ENCODE results near the gene TPD52L2. TPM values are rescaled to one million over a fixed set of nuclear protein-coding genes. Genes with fewer than 3 reads are reported as not detected.

Gene TPD52L2
- total and polyA plus RNA-seq, 8 donors, result 82.6 to 116 (median 87.0) TPM

GRCh38 chr20:63939061-63939935, 74.2 kb downstream of the TPD52L2 start:
- no peaks in the 10 kb centered on the region for H3K9me3 ChIP-seq
- no peak overlapping the region for H3K27ac ChIP-seq
- peaks cover 0 to 87% of the 10 kb centered on the region in 2 donors for H3K36me3 ChIP-seq
- H3K4me3 ChIP-seq, result no peak overlapping the region
- no peaks in the 10 kb centered on the region for H3K27me3 ChIP-seq
- no peak for TF ChIP-seq CTCF (IDR thresholded peaks at IDR 0.05)
- DNase-seq (peak in 1 of 4 donors; percentile 72), ATAC-seq (no peak)
- intact Hi-C loops (cut with DNase I), result no loop called here
- peaks cover 0 to 38% of the 10 kb centered on the region in 2 donors for H3K4me1 ChIP-seq

GRCh38 chr20:63940071-63940471, 75.0 kb downstream of the TPD52L2 start:
- Histone ChIP-seq H3K36me3 (peaks cover 0 to 87% of the 10 kb centered on the region in 2 donors), H3K9me3 (no peaks in the 10 kb centered on the region), H3K27me3 (no peaks in the 10 kb centered on the region), H3K27ac (no peak overlapping the region), H3K4me3 (no peak overlapping the region), H3K4me1 (peaks cover 0 to 38% of the 10 kb centered on the region in 2 donors)
- TF ChIP-seq CTCF (IDR thresholded peaks at IDR 0.05), result no peak
- DNase-seq (peak in 1 of 4 donors; percentile 52), ATAC-seq (no peak)
- intact Hi-C loops (cut with DNase I), result no loop called here

- Histone ChIP-seq H3K36me3 (peaks cover 0 to 87% of the 10 kb centered on the region in 2 donors), H3K9me3 (no peaks in the 10 kb centered on the region), H3K27ac (peak overlapping the region in 1 of 2 donors; percentile 83), H3K4me1 (peaks cover 0 to 38% of the 10 kb centered on the region in 2 donors), H3K27me3 (no peaks in the 10 kb centered on the region), H3K4me3 (no peak overlapping the region)
- peak in 1 of 4 donors; percentile 79 for DNase-seq
- TF ChIP-seq CTCF (IDR thresholded peaks at IDR 0.05), result no peak
- intact Hi-C loops (cut with DNase I), result no loop called here
- ATAC-seq, result no peak
These were observed 75.6 kb downstream of the TPD52L2 start for GRCh38 chr20:63940472-63941266.

Small RNA genes lying within 50 kb of the gene (microRNA-seq; reads per million reads assigned to microRNA genes)
- gene MIR1914 (0.34 to 0.55 reads per million in 2 donors), gene MIR941-1 (0 reads per million in 2 donors), gene MIR941-2 (0 reads per million in 2 donors), gene MIR941-3 (0 reads per million in 2 donors), gene MIR941-4 (0 reads per million in 2 donors), gene MIR941-5 (0 reads per million in 2 donors)

Other genes starting within 250 kb of the TPD52L2 start
- 1 to 10 TPM; 8.1 to 9.8 TPM for gene GMEB2, start 238.2 kb upstream of the TPD52L2 start, total RNA-seq
- gene GMEB2, start 238.2 kb upstream of the TPD52L2 start, polyA plus RNA-seq (ENCODE audit: insufficient read length in 6 of 6), result 10 to 100 TPM in 4 of 6 donors, 1 to 10 TPM in 2; 8.2 to 12.4 (median 10.7) TPM
- gene STMN3, start 211.8 kb upstream of the TPD52L2 start, total RNA-seq, result 10 to 100 TPM; 12.6 to 13.1 TPM
- 10 to 100 TPM; 29.1 to 47.0 (median 37.0) TPM for gene STMN3, start 211.8 kb upstream of the TPD52L2 start, polyA plus RNA-seq (ENCODE audit: insufficient read length in 6 of 6)
- gene RTEL1, start 207.0 kb upstream of the TPD52L2 start, total RNA-seq, result 10 to 100 TPM; 22.3 to 38.8 TPM
- 10 to 100 TPM; 19.6 to 28.7 (median 21.6) TPM for gene RTEL1, start 207.0 kb upstream of the TPD52L2 start, polyA plus RNA-seq (ENCODE audit: insufficient read length in 6 of 6)
- 10 to 100 TPM in 1 of 2 donors, 1 to 10 TPM in 1; 3.6 to 17.6 TPM for gene TNFRSF6B, start 168.6 kb upstream of the TPD52L2 start, total RNA-seq
- gene TNFRSF6B, start 168.6 kb upstream of the TPD52L2 start, polyA plus RNA-seq (ENCODE audit: insufficient read length in 6 of 6), result 1 to 10 TPM; 1.6 to 3.5 (median 2.2) TPM
- 10 to 100 TPM; 38.2 to 46.9 TPM for gene ARFRP1, start 157.3 kb upstream of the TPD52L2 start, total RNA-seq
- 10 to 100 TPM; 29.1 to 34.9 (median 31.9) TPM for gene ARFRP1, start 157.3 kb upstream of the TPD52L2 start, polyA plus RNA-seq (ENCODE audit: insufficient read length in 6 of 6)
- gene ZGPAT, start 157.2 kb upstream of the TPD52L2 start, total RNA-seq, result 10 to 100 TPM; 26.2 to 28.8 TPM
- gene ZGPAT, start 157.2 kb upstream of the TPD52L2 start, polyA plus RNA-seq (ENCODE audit: insufficient read length in 6 of 6), result 10 to 100 TPM; 13.7 to 22.7 (median 18.1) TPM
- gene LIME1, start 128.6 kb upstream of the TPD52L2 start, total RNA-seq, result 1 to 10 TPM; 7.1 to 7.2 TPM
- 10 to 100 TPM in 1 of 6 donors, 1 to 10 TPM in 5; 3.0 to 10.8 (median 5.4) TPM for gene LIME1, start 128.6 kb upstream of the TPD52L2 start, polyA plus RNA-seq (ENCODE audit: insufficient read length in 6 of 6)
- gene SLC2A4RG, start 125.5 kb upstream of the TPD52L2 start, total RNA-seq, result 10 to 100 TPM; 61.1 to 66.8 TPM
- gene SLC2A4RG, start 125.5 kb upstream of the TPD52L2 start, polyA plus RNA-seq (ENCODE audit: insufficient read length in 6 of 6), result 100 to 1,000 TPM in 4 of 6 donors, 10 to 100 TPM in 2; 70.5 to 166 (median 105) TPM
- gene ZBTB46, start 34.0 kb upstream of the TPD52L2 start, total RNA-seq, result 10 to 100 TPM in 1 of 2 donors, 1 to 10 TPM in 1; 9.2 to 11.3 TPM
- 10 to 100 TPM in 4 of 6 donors, 1 to 10 TPM in 2; 9.4 to 16.3 (median 12.4) TPM for gene ZBTB46, start 34.0 kb upstream of the TPD52L2 start, polyA plus RNA-seq (ENCODE audit: insufficient read length in 6 of 6)
- under 1 TPM in 1 of 2 donors, not detected in 1; 0.18 TPM for gene ABHD16B, start 3.8 kb upstream of the TPD52L2 start, total RNA-seq
- not detected for gene ABHD16B, start 3.8 kb upstream of the TPD52L2 start, polyA plus RNA-seq (ENCODE audit: insufficient read length in 6 of 6)
- 10 to 100 TPM; 39.9 to 59.5 TPM for gene DNAJC5, start 29.9 kb downstream of the TPD52L2 start, total RNA-seq
- 10 to 100 TPM; 17.5 to 30.5 (median 24.3) TPM for gene DNAJC5, start 29.9 kb downstream of the TPD52L2 start, polyA plus RNA-seq (ENCODE audit: insufficient read length in 6 of 6)
- 10 to 100 TPM; 26.7 to 31.6 TPM for gene UCKL1, start 91.1 kb downstream of the TPD52L2 start, total RNA-seq
- 10 to 100 TPM; 47.1 to 68.8 (median 60.0) TPM for gene UCKL1, start 91.1 kb downstream of the TPD52L2 start, polyA plus RNA-seq (ENCODE audit: insufficient read length in 6 of 6)
- 10 to 100 TPM; 16.4 to 16.9 TPM for gene ZNF512B, start 104.7 kb downstream of the TPD52L2 start, total RNA-seq
- gene ZNF512B, start 104.7 kb downstream of the TPD52L2 start, polyA plus RNA-seq (ENCODE audit: insufficient read length in 6 of 6), result 10 to 100 TPM; 23.1 to 38.3 (median 30.4) TPM
- gene SAMD10, start 114.4 kb downstream of the TPD52L2 start, total RNA-seq, result 1 to 10 TPM; 4.6 to 6.0 TPM
- 10 to 100 TPM in 1 of 6 donors, 1 to 10 TPM in 5; 5.7 to 10.5 (median 8.0) TPM for gene SAMD10, start 114.4 kb downstream of the TPD52L2 start, polyA plus RNA-seq (ENCODE audit: insufficient read length in 6 of 6)
- gene PRPF6, start 115.9 kb downstream of the TPD52L2 start, total RNA-seq, result 10 to 100 TPM; 49.8 to 53.7 TPM
- gene PRPF6, start 115.9 kb downstream of the TPD52L2 start, polyA plus RNA-seq (ENCODE audit: insufficient read length in 6 of 6), result 10 to 100 TPM; 75.1 to 85.4 (median 82.3) TPM
- 1 to 10 TPM in 1 of 2 donors, under 1 TPM in 1; 0.76 to 1.0 TPM for gene C20orf204, start 170.9 kb downstream of the TPD52L2 start, total RNA-seq
- gene C20orf204, start 170.9 kb downstream of the TPD52L2 start, polyA plus RNA-seq (ENCODE audit: insufficient read length in 6 of 6), result 1 to 10 TPM in 5 of 6 donors, under 1 TPM in 1; 0.86 to 1.9 (median 1.2) TPM
- gene SOX18, start 184.4 kb downstream of the TPD52L2 start, total RNA-seq, result 10 to 100 TPM; 40.3 to 69.2 TPM
- gene SOX18, start 184.4 kb downstream of the TPD52L2 start, polyA plus RNA-seq (ENCODE audit: insufficient read length in 6 of 6), result 10 to 100 TPM; 11.5 to 25.5 (median 16.7) TPM
- 10 to 100 TPM; 31.2 to 34.3 TPM for gene TCEA2, start 197.9 kb downstream of the TPD52L2 start, total RNA-seq
- gene TCEA2, start 197.9 kb downstream of the TPD52L2 start, polyA plus RNA-seq (ENCODE audit: insufficient read length in 6 of 6), result 10 to 100 TPM; 68.5 to 93.0 (median 79.1) TPM
- 10 to 100 TPM; 23.4 to 63.9 TPM for gene RGS19, start 214.2 kb downstream of the TPD52L2 start, total RNA-seq
- gene RGS19, start 214.2 kb downstream of the TPD52L2 start, polyA plus RNA-seq (ENCODE audit: insufficient read length in 6 of 6), result 10 to 100 TPM in 1 of 6 donors, 1 to 10 TPM in 5; 6.3 to 13.3 (median 8.3) TPM
- gene OPRL1, start 214.8 kb downstream of the TPD52L2 start, total RNA-seq, result 1 to 10 TPM; 1.8 to 2.0 TPM
- gene OPRL1, start 214.8 kb downstream of the TPD52L2 start, polyA plus RNA-seq (ENCODE audit: insufficient read length in 6 of 6), result 1 to 10 TPM; 1.9 to 2.5 (median 2.2) TPM
- gene LKAAEAR1, start 219.1 kb downstream of the TPD52L2 start, total RNA-seq, result under 1 TPM in 1 of 2 donors, not detected in 1; 0.45 TPM
- gene LKAAEAR1, start 219.1 kb downstream of the TPD52L2 start, polyA plus RNA-seq (ENCODE audit: insufficient read length in 6 of 6), result under 1 TPM; 0.38 to 0.70 (median 0.50) TPM
- gene NPBWR2, start 242.3 kb downstream of the TPD52L2 start, total RNA-seq, result not detected
- not detected for gene NPBWR2, start 242.3 kb downstream of the TPD52L2 start, polyA plus RNA-seq (ENCODE audit: insufficient read length in 6 of 6)